Fibroblast of villous mesenchyme (primary cell): ENCODE measurements around the gene CENPC. TPM values are rescaled to one million over a fixed set of nuclear protein-coding genes. Genes with fewer than 3 reads are reported as not detected.
"Not testable (repeated sequence)": the region's sequence is repeated elsewhere in the genome, so short reads cannot be mapped to it uniquely, and the experiment has no call there.

Experiments used
- DNase-seq: peaks from one replicate; pipeline ENCODE4 v3.0.0-alpha.2; 2010; ENCODE audit warnings: low read depth
- H3K4me3 ChIP-seq: 2 replicates; pipeline ENCODE4 v1.5.1; 2011; ENCODE audit warnings: low read depth, mild to moderate bottlenecking, low read length
- CTCF ChIP-seq: IDR thresholded peaks from 2 replicates; pipeline ENCODE4 v1.5.1; 2012; ENCODE audit warnings: low read depth, mild to moderate bottlenecking, low read length; ENCODE audit not compliant: insufficient read depth
- total RNA-seq: library from RNA; depleted of rRNA; stranded (reverse); fragments of >200 nt; gene quantifications from 2 replicates; pipeline ENCODE4 v1.2.3, GENCODE V29; 2012

The CENPC gene
- total RNA-seq, 1 donor = 18.1 TPM

GRCh38 chr4:67448621-67449020 is 96.7 kb downstream of the CENPC start:
- no peak for DNase-seq
- no peak for TF ChIP-seq CTCF
- H3K4me3 ChIP-seq = no peak overlapping the region

DNA sequence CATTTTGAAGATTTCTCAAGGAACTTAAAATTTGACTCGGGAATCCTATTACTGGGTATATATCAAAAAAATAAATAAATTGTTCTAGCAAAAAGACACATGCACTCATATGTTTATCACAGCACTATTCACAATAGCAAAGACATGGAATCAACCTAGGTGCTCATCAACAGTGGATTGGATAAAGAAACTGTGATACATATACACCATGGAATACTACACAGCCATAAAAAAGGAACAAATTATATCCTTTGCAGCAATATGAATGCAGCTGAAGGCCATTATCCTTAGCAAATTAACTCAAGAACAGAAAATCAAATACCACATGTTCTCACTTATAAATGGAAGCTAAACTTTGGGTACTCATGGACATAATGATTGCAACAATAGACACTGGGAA is 97.4 kb downstream of the CENPC start:
- TF ChIP-seq CTCF = no peak
- H3K4me3 ChIP-seq = no peak overlapping the region
- no peak for DNase-seq

GRCh38 chr4:67446811-67447210 is 98.5 kb downstream of the CENPC start:
- TF ChIP-seq CTCF = no peak
- DNase-seq = no peak
- H3K4me3 ChIP-seq = no peak overlapping the region

DNA sequence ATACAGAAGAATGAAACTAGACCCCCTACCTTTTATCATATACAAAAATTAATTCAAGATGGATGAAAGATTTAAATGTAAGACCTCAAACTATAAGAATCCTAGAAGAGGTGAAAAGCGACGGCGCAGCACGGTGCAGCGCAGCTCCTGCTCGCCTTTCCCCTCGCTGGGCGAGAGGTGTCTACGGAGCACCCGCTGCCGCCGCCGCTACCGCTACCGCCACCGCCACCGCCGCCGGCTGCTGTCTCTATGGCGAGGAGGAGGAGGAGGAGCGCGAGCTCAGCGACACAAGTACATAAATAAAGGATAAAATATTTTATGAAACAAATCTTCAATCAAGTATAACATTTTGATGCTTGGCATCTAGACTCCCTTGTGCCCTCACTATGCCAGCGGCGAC is 99.4 kb downstream of the CENPC start:
- H3K4me3 ChIP-seq, DNase-seq: not testable (repeated sequence)

DNA sequence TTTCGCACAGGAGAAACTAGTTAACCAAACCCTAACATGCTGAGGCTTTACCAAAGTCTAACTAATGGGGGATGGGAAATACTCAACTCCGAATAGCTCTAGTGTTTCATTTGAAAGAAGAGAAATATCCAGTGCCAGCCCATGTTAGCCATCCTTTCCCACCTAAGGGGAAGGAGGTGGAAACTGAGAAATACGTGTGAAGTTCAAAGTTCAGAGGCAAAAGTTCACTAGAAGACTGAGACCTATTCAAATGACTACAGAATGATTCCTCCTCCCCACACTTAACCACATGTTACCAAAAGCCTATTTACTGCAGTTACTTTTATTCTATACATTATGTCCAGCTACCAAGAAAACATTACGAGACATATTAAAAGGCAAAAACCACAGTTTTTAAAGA is 106.3 kb downstream of the CENPC start:
- H3K4me3 ChIP-seq = no peak overlapping the region
- no peak for DNase-seq
- TF ChIP-seq CTCF = no peak

GRCh38 chr4:67437974-67438713 is 107.2 kb downstream of the CENPC start:
- H3K4me3 ChIP-seq = no peak overlapping the region
- no peak for TF ChIP-seq CTCF
- peak; percentile 94 for DNase-seq

DNA sequence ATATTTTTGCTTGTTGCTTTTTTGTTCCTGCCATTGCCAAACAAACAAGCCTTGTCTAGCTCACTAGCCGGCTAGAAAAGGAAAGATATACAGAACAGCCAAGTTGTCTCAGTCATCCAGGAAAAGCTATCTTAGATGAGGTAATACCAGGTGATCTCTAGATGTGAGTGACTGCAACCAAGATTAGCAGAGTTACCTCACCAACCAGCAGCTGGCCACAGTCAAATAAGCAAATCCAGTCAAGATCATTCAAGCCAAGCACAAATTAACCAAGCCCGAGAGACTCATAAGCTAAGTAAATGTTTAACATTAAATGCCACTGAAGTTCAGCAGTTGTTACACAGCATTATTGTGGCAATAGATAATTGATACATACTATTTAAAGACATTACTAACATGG is 108.6 kb downstream of the CENPC start:
- DNase-seq = peak; percentile 36
- H3K4me3 ChIP-seq = no peak overlapping the region
- TF ChIP-seq CTCF = no peak
